Forelimb muscle (tissue), 1 donor: ENCODE results near the gene PTGFR. TPM values are rescaled to one million over a fixed set of nuclear protein-coding genes. Genes with fewer than 3 reads are reported as not detected.

ENCODE experiments used
- DNase-seq: peaks from one replicate; pipeline ENCODE4 v3.0.0-alpha.2; 2013; ENCODE audit warnings: low read depth
- polyA plus RNA-seq: library from polyadenylated mRNA; unstranded; fragments of 120-200 nt; gene quantifications from one replicate; pipeline ENCODE4 v1.2.1, GENCODE V29; 2013; ENCODE audit not compliant: insufficient read length

The PTGFR gene
- polyA plus RNA-seq, 1 donor = 27.1 TPM

GRCh38 chr1:78520216-78520615 lies 29.4 kb downstream of the PTGFR start:
- no peak for DNase-seq

- DNase-seq = no peak
Measured at GRCh38 chr1:78520843-78521242, 30.1 kb downstream of the PTGFR start.

GRCh38 chr1:78522136-78522535 lies 31.4 kb downstream of the PTGFR start:
- no peak for DNase-seq

- DNase-seq = no peak
Measured at GRCh38 chr1:78526496-78526895, 35.7 kb downstream of the PTGFR start.

GRCh38 chr1:78527706-78528105 lies 36.9 kb downstream of the PTGFR start:
- no peak for DNase-seq

- no peak for DNase-seq
Measured at GRCh38 chr1:78533527-78533926, 42.8 kb downstream of the PTGFR start.

GRCh38 chr1:78535286-78535685 lies 44.5 kb downstream of the PTGFR start:
- DNase-seq = no peak

- no peak for DNase-seq
Measured at GRCh38 chr1:78536427-78536826, 45.7 kb downstream of the PTGFR start.

GRCh38 chr1:78540048-78540447 lies 49.3 kb downstream of the PTGFR start:
- DNase-seq = no peak

- no peak for DNase-seq
Measured at GRCh38 chr1:78541479-78541878, 50.7 kb downstream of the PTGFR start.

GRCh38 chr1:78543941-78544643 lies 53.3 kb downstream of the PTGFR start:
- no peak for DNase-seq

- DNase-seq = no peak
Measured at GRCh38 chr1:78547081-78547480, 56.3 kb downstream of the PTGFR start.

GRCh38 chr1:78549331-78549730 lies 58.6 kb downstream of the PTGFR start:
- no peak for DNase-seq

- no peak for DNase-seq
Measured at GRCh38 chr1:78549891-78550290, 59.1 kb downstream of the PTGFR start.

- DNase-seq = no peak
Measured at GRCh38 chr1:78553859-78554258, 63.1 kb downstream of the PTGFR start.

- DNase-seq = no peak
Measured at GRCh38 chr1:78554840-78555239, 64.1 kb downstream of the PTGFR start.

- no peak for DNase-seq
Measured at GRCh38 chr1:78559680-78560079, 68.9 kb downstream of the PTGFR start.

- no peak for DNase-seq
Measured at GRCh38 chr1:78560811-78561210, 70.0 kb downstream of the PTGFR start.

- DNase-seq = no peak
Measured at GRCh38 chr1:78561856-78562255, 71.1 kb downstream of the PTGFR start.

GRCh38 chr1:78565393-78565792 lies 74.6 kb downstream of the PTGFR start:
- no peak for DNase-seq

GRCh38 chr1:78570539-78570938 lies 79.8 kb downstream of the PTGFR start:
- DNase-seq = no peak

GRCh38 chr1:78577257-78578100 lies 86.7 kb downstream of the PTGFR start:
- no peak for DNase-seq

- DNase-seq = no peak
Measured at GRCh38 chr1:78586572-78586971, 95.8 kb downstream of the PTGFR start.
